Measurements from ENCODE around the gene TMCC3. TPM values are rescaled to one million over a fixed set of nuclear protein-coding genes. Genes with fewer than 3 reads are reported as not detected.

The TMCC3 gene
- total RNA-seq, 1 experiment from 2014 or later = 0.49 TPM

- ChIA-PET CTCF (no interaction called here), POLR2A (ENCODE audit: low non-redundant PET) (no interaction called here)
- no TSS peak for BruUV-seq (replicated peaks)
- no peaks in the 10 kb centered on the region for H3K4me1 ChIP-seq (ENCODE audit: insufficient read depth, low read length, poor library complexity, severe bottlenecking)
- H3K4me3 ChIP-seq (ENCODE audit: low read depth, low read length, poor library complexity, severe bottlenecking) = no peak overlapping the region
- intact Hi-C loops (cut with micrococcal nuclease; ENCODE audit: unreplicated experiment) = no loop called here
- DNase-seq (ENCODE audit: low spot score) = no peak
- H3K27ac ChIP-seq (ENCODE audit: low read depth, low read length, poor library complexity, severe bottlenecking) = no peak overlapping the region
- H3K36me3 ChIP-seq (ENCODE audit: insufficient read depth, low read length, poor library complexity, severe bottlenecking) = no peaks in the 10 kb centered on the region
- H3K9me3 ChIP-seq (ENCODE audit: low read depth, low read length, poor library complexity, severe bottlenecking) = no peaks in the 10 kb centered on the region
- TF ChIP-seq CTCF (conservative IDR thresholded peaks at IDR 0.05; ENCODE audit: low read depth, low read length) = no peak
- no peak for TF ChIP-seq EZH2 (IDR thresholded peaks at IDR 0.05; ENCODE audit: borderline replicate concordance, low read depth, low read length, poor library complexity, severe bottlenecking)
- H3K27me3 ChIP-seq (replicated peaks; ENCODE audit: insufficient read depth, low read depth, low read length, poor library complexity) = peaks cover 3% of the 10 kb centered on the region
Measured at GRCh38 chr12:94686834-94687628, 36.7 kb upstream of the TMCC3 start.

- POLR2A ChIA-PET (ENCODE audit: low non-redundant PET) = no interaction called here
- Histone ChIP-seq H3K9me3 (ENCODE audit: low read depth, low read length, poor library complexity, severe bottlenecking) (no peaks in the 10 kb centered on the region), H3K4me1 (ENCODE audit: insufficient read depth, low read length, poor library complexity, severe bottlenecking) (no peaks in the 10 kb centered on the region), H3K4me3 (ENCODE audit: low read depth, low read length, poor library complexity, severe bottlenecking) (no peak overlapping the region), H3K27me3 (replicated peaks; ENCODE audit: insufficient read depth, low read depth, low read length, poor library complexity) (peaks cover 3% of the 10 kb centered on the region), H3K27ac (ENCODE audit: low read depth, low read length, poor library complexity, severe bottlenecking) (no peak overlapping the region), H3K36me3 (ENCODE audit: insufficient read depth, low read length, poor library complexity, severe bottlenecking) (no peaks in the 10 kb centered on the region)
- DNase-seq (ENCODE audit: low spot score) = no peak
- no TSS peak for BruUV-seq (replicated peaks)
- CTCF ChIA-PET = no interaction called here
- intact Hi-C loops (cut with micrococcal nuclease; ENCODE audit: unreplicated experiment) = no loop called here
- TF ChIP-seq CTCF (conservative IDR thresholded peaks at IDR 0.05; ENCODE audit: low read depth, low read length) = no peak
- TF ChIP-seq EZH2 (IDR thresholded peaks at IDR 0.05; ENCODE audit: borderline replicate concordance, low read depth, low read length, poor library complexity, severe bottlenecking) = no peak
Measured at GRCh38 chr12:94684416-94685142, 34.2 kb upstream of the TMCC3 start.

GRCh38 chr12:94679554-94680195, 29.3 kb upstream of the TMCC3 start:
- no peaks in the 10 kb centered on the region for H3K4me1 ChIP-seq (ENCODE audit: insufficient read depth, low read length, poor library complexity, severe bottlenecking)
- no peaks in the 10 kb centered on the region for H3K9me3 ChIP-seq (ENCODE audit: low read depth, low read length, poor library complexity, severe bottlenecking)
- CTCF ChIA-PET = no interaction called here
- H3K27me3 ChIP-seq (replicated peaks; ENCODE audit: insufficient read depth, low read depth, low read length, poor library complexity) = no peaks in the 10 kb centered on the region
- no peak for TF ChIP-seq EZH2 (IDR thresholded peaks at IDR 0.05; ENCODE audit: borderline replicate concordance, low read depth, low read length, poor library complexity, severe bottlenecking)
- no peak for TF ChIP-seq CTCF (conservative IDR thresholded peaks at IDR 0.05; ENCODE audit: low read depth, low read length)
- no peak for DNase-seq (ENCODE audit: low spot score)
- H3K4me3 ChIP-seq (ENCODE audit: low read depth, low read length, poor library complexity, severe bottlenecking) = no peak overlapping the region
- no TSS peak for BruUV-seq (replicated peaks)
- intact Hi-C loops (cut with micrococcal nuclease; ENCODE audit: unreplicated experiment) = no loop called here
- POLR2A ChIA-PET (ENCODE audit: low non-redundant PET) = no interaction called here
- H3K27ac ChIP-seq (ENCODE audit: low read depth, low read length, poor library complexity, severe bottlenecking) = no peak overlapping the region
- no peaks in the 10 kb centered on the region for H3K36me3 ChIP-seq (ENCODE audit: insufficient read depth, low read length, poor library complexity, severe bottlenecking)
